ENCODE data around the gene PIK3R6. TPM values are rescaled to one million over a fixed set of nuclear protein-coding genes. Genes with fewer than 3 reads are reported as not detected.

Gene PIK3R6
- total RNA-seq, 3 donors from 2014 or later, result 0.32 to 1.9 (median 1.7) TPM

DNA sequence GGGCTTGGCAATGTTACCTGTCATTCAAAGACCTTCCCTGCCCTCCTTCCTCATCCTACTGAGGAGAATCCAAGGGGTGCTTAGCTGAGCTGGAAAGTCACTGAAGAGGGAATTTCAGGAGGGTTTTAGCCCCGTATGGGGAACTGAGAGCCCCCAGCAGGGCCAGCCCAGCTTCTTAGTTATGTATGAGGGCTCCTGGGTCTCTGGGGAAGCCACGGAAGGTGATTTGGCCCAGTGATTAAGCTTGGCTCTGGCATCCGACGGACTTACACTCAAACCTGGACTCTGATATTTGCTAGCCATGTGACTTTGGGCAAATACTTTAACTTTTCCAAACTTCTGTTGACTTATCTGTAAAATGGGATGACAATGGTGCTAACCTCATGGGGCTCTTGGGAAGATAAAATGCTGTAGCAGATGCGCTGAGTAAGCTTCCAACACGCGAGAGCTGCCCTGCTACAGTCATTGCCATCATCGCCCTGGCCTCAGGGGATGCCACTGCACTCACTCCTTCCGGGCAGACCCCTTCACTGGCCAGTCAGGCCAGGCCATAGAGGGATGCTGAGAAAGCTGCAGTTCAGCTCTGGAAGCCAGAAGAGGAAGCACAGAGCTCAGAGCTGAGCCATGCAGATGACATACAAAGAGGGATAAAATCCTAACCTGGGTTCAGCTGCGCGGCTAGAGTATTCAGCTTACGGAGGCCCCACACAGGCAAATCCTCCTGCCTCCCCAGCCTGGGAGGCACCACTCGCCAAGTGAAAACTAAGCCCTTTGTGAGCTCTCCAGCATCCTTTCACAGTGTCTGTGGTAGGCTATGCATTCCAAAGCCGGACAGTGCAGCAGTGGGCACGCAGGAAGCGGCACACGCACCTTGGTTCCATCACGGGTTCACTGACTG, 44.9 kb upstream of the PIK3R6 start:
- ATAC-seq, result no peak
- H3K4me1 ChIP-seq (ENCODE audit: low read depth), result no peaks in the 10 kb centered on the region
- H3K4me3 ChIP-seq, result no peak overlapping the region
- H3K9me3 ChIP-seq, result no peaks in the 10 kb centered on the region
- H3K36me3 ChIP-seq (ENCODE audit: low read depth), result no peaks in the 10 kb centered on the region
- intact Hi-C loops (cut with DNase I, micrococcal nuclease), result no loop called here
- TF ChIP-seq, protein P1, sequence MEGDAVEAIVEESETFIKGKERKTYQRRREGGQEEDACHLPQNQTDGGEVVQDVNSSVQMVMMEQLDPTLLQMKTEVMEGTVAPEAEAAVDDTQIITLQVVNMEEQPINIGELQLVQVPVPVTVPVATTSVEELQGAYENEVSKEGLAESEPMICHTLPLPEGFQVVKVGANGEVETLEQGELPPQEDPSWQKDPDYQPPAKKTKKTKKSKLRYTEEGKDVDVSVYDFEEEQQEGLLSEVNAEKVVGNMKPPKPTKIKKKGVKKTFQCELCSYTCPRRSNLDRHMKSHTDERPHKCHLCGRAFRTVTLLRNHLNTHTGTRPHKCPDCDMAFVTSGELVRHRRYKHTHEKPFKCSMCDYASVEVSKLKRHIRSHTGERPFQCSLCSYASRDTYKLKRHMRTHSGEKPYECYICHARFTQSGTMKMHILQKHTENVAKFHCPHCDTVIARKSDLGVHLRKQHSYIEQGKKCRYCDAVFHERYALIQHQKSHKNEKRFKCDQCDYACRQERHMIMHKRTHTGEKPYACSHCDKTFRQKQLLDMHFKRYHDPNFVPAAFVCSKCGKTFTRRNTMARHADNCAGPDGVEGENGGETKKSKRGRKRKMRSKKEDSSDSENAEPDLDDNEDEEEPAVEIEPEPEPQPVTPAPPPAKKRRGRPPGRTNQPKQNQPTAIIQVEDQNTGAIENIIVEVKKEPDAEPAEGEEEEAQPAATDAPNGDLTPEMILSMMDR (IDR thresholded peaks at IDR 0.05), result no peak
- no peak for DNase-seq

GRCh38 chr17:8910969-8911604, 43.6 kb upstream of the PIK3R6 start:
- Histone ChIP-seq H3K36me3 (ENCODE audit: low read depth) (no peaks in the 10 kb centered on the region), H3K4me3 (no peak overlapping the region), H3K9me3 (no peaks in the 10 kb centered on the region), H3K4me1 (ENCODE audit: low read depth) (no peaks in the 10 kb centered on the region)
- intact Hi-C loops (cut with DNase I, micrococcal nuclease), result no loop called here
- DNase-seq (no peak), ATAC-seq (no peak)
- TF ChIP-seq, protein P1 (IDR thresholded peaks at IDR 0.05), result no peak

DNA sequence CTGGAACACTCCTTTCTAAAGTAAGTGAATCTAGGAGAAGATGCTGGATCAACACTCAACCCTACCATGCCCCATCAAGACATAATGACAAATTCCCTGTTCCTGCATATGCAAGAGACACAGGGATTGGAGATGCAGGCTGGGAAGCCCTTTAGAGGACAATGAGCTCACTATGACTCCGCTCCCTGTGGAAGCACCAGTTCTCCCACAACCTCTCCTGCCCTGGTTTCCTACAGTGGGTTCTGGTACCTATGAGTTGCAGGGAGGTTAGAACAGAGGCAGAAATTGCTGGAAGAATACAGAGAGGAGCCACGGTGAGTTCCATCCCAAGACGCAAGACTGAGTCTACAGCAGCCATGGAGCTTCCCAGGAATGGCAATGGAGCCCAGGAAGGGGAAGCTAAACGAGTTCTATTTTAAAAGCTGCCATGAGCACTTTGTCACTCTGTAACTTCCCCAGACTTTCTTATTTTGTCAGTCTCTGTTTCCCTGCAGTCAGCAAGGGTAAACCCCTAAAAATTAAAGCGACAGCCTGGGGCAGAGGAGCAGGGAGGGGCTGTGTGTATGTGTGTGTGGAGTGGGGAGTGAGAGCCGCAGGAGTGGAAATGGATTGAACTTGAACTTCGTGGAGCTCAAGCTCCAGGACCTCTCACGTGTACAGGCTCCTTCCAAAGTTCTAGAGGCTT, 42.3 kb upstream of the PIK3R6 start:
- H3K36me3 ChIP-seq (ENCODE audit: low read depth), result no peaks in the 10 kb centered on the region
- no peak for ATAC-seq
- TF ChIP-seq, protein P1 (IDR thresholded peaks at IDR 0.05), result no peak
- no peak for DNase-seq
- no peaks in the 10 kb centered on the region for H3K4me1 ChIP-seq (ENCODE audit: low read depth)
- no peaks in the 10 kb centered on the region for H3K9me3 ChIP-seq
- intact Hi-C loops (cut with DNase I, micrococcal nuclease), result no loop called here
- no peak overlapping the region for H3K4me3 ChIP-seq

- Histone ChIP-seq H3K4me1 (ENCODE audit: low read depth) (no peaks in the 10 kb centered on the region), H3K36me3 (ENCODE audit: low read depth) (no peaks in the 10 kb centered on the region), H3K4me3 (no peak overlapping the region), H3K9me3 (no peaks in the 10 kb centered on the region)
- DNase-seq, result no peak
- TF ChIP-seq, protein P1 (IDR thresholded peaks at IDR 0.05), result no peak
- intact Hi-C loops (cut with DNase I, micrococcal nuclease), result no loop called here
- ATAC-seq, result no peak
These were observed 37.9 kb upstream of the PIK3R6 start for GRCh38 chr17:8905331-8905730.

GRCh38 chr17:8904686-8905085, 37.2 kb upstream of the PIK3R6 start:
- TF ChIP-seq, protein P1 (IDR thresholded peaks at IDR 0.05), result no peak
- DNase-seq (no peak), ATAC-seq (no peak)
- Histone ChIP-seq H3K4me1 (ENCODE audit: low read depth) (no peaks in the 10 kb centered on the region), H3K9me3 (no peaks in the 10 kb centered on the region), H3K4me3 (no peak overlapping the region), H3K36me3 (ENCODE audit: low read depth) (no peaks in the 10 kb centered on the region)
- intact Hi-C loops (cut with DNase I, micrococcal nuclease), result no loop called here

Data from mucosa of descending colon (tissue), 3 donors.